Inflammatory macrophage (primary cell): ENCODE measurements around the gene FAM110C.
"Not testable (repeated sequence)": the region's sequence is repeated elsewhere in the genome, so short reads cannot be mapped to it uniquely, and the experiment has no call there.

Experiments used
- DNase-seq, 2 donors: peaks; one replicate each; pipeline ENCODE4 v3.0.0-alpha.2; 2020 to 2022

FAM110C gene

GRCh38 chr2:42788-43187 lies 3.5 kb downstream of the FAM110C start:
- no peak for DNase-seq

GRCh38 chr2:40465-40864 lies 5.8 kb downstream of the FAM110C start:
- DNase-seq: no peak

- DNase-seq: no peak
Observed at GRCh38 chr2:38155-38554, 8.2 kb downstream of the FAM110C start.

GRCh38 chr2:36318-36717 lies 10.0 kb downstream of the FAM110C start:
- DNase-seq: no peak

- no peak for DNase-seq
Observed at GRCh38 chr2:35852-36251, 10.5 kb downstream of the FAM110C start.

GRCh38 chr2:33620-34019 lies 12.7 kb downstream of the FAM110C start:
- DNase-seq: no peak

- no peak for DNase-seq
Observed at GRCh38 chr2:32068-32467, 14.2 kb downstream of the FAM110C start.

- DNase-seq: no peak
Observed at GRCh38 chr2:29253-29652, 17.1 kb downstream of the FAM110C start.

- DNase-seq: no peak
Observed at GRCh38 chr2:28406-28975, 17.8 kb downstream of the FAM110C start.

- no peak for DNase-seq
Observed at GRCh38 chr2:26891-27290, 19.4 kb downstream of the FAM110C start.

GRCh38 chr2:25543-25942 lies 20.8 kb downstream of the FAM110C start:
- no peak for DNase-seq

GRCh38 chr2:24591-24990 lies 21.7 kb downstream of the FAM110C start:
- not testable (repeated sequence) for DNase-seq

- DNase-seq: no peak
Observed at GRCh38 chr2:24107-24506, 22.2 kb downstream of the FAM110C start.

- no peak for DNase-seq
Observed at GRCh38 chr2:23283-23682, 23.0 kb downstream of the FAM110C start.

- DNase-seq: not testable (repeated sequence)
Observed at GRCh38 chr2:22244-22643, 24.1 kb downstream of the FAM110C start.

GRCh38 chr2:20259-20658 lies 26.0 kb downstream of the FAM110C start:
- not testable (repeated sequence) for DNase-seq

- no peak for DNase-seq
Observed at GRCh38 chr2:19505-19904, 26.8 kb downstream of the FAM110C start.

GRCh38 chr2:18402-19271 lies 27.7 kb downstream of the FAM110C start:
- no peak for DNase-seq

GRCh38 chr2:15916-16315 lies 30.4 kb downstream of the FAM110C start:
- not testable (repeated sequence) for DNase-seq

- peak; percentile 38 to 49 for DNase-seq
Observed at GRCh38 chr2:11248-11941, 34.9 kb downstream of the FAM110C start.

- DNase-seq: no peak
Observed at GRCh38 chr2:10222-10875, 36.0 kb downstream of the FAM110C start.
